ENCODE data around the gene PRDM2. TPM values are rescaled to one million over a fixed set of nuclear protein-coding genes. Genes with fewer than 3 reads are reported as not detected.
A peak's percentile ranks its signal among the peaks of the same experiment; 100 is the strongest.

Gene PRDM2
- polyA plus RNA-seq, 1 of the 3 experiments (the other 2 are of a cell fraction) = 7.2 TPM

DNA sequence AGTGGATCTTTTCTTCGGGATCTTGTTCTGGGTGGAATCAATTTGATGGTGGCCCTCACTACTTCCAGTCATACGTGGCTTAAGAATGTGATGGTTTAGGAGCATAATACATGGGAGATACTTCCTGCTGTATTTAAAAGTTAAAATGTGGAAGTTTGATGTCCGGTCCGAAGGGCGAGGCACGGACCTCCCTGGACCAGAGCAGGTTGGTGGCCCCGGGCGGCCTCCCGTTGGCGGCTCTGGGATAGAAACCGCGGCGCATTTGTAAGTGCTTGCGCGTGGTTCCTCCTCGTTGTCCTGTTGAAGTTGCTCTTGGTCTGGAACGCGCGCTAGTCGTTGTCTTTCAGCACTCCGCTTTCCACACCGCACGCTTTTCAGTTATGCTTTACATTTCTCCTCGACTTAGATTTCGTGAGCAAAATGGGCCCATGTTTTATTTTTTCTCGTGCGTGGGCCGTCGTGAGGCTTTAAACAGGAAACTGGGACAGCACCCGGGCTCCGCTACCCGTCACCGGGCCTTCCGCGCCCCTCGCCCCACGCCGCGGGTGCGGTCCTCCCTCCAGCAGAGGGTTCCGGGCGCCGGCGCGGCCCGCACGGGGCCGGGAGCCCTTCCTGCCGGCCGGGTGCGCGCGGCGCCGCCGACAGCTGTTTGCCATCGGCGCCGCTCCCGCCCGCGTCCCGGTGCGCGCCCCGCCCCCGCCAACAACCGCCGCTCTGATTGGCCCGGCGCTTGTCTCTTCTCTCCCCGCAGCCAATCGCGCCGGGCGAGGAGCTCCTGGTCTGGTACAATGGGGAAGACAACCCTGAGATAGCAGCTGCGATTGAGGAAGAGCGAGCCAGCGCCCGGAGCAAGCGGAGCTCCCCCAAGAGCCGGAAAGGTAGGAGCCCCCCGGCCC lies 48.9 kb downstream of the PRDM2 start (continued):
- TF ChIP-seq MEF2A (IDR thresholded peaks at IDR 0.05; ENCODE audit: borderline replicate concordance, low read depth) = no peak
- TF ChIP-seq MXI1 (IDR thresholded peaks at IDR 0.05; ENCODE audit: low read depth, low read length) = peak; percentile 71
- TF ChIP-seq, protein P1, sequence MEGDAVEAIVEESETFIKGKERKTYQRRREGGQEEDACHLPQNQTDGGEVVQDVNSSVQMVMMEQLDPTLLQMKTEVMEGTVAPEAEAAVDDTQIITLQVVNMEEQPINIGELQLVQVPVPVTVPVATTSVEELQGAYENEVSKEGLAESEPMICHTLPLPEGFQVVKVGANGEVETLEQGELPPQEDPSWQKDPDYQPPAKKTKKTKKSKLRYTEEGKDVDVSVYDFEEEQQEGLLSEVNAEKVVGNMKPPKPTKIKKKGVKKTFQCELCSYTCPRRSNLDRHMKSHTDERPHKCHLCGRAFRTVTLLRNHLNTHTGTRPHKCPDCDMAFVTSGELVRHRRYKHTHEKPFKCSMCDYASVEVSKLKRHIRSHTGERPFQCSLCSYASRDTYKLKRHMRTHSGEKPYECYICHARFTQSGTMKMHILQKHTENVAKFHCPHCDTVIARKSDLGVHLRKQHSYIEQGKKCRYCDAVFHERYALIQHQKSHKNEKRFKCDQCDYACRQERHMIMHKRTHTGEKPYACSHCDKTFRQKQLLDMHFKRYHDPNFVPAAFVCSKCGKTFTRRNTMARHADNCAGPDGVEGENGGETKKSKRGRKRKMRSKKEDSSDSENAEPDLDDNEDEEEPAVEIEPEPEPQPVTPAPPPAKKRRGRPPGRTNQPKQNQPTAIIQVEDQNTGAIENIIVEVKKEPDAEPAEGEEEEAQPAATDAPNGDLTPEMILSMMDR (IDR thresholded peaks at IDR 0.05) = peak; percentile 36
- no peak for TF ChIP-seq GATA2 (CRISPR knock-in tag; IDR thresholded peaks at IDR 0.05)

DNA sequence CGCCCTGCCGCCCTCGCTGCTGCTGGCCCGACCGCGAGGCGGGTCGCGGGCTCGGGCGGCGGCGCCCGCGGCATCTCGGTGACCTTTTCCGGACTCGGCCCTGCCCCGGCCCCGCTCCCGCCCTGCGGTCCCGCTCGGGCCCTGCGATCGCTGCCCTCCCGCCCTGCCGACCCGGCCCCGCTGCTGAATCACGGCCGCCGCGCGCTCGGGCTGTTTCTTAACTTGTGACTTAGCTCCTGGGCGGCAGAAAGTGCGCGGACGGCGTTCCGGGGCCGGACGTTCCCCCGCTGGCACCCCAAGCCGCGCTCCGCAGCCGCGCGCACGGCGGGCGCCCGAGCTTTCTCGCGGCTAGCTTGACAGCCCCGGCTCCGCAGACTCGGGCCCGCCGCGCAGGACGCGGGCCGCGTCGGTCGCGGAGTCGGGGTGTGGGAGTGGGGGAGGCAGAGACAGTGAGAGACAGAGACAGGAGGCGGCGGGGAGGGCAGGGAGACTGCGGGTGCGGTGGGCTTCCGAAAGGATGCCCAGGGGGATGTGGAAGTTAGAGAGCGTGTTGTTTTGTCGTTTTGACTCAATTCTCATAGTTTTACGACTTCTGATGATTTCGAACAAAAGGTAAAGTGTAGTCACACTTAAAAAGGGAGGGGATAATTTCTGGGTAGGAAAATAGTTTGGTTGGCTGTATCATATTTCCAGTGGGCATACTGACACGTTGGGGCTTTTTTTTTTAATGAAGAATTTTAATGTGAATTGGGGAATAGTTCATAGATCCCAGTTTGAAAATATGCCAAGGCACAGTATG lies 49.8 kb downstream of the PRDM2 start:
- no peaks in the 10 kb centered on the region for H3K9me2 ChIP-seq
- no peak for TF ChIP-seq GABPA (IDR thresholded peaks at IDR 0.05; ENCODE audit: low read depth)
- TF ChIP-seq, protein P2, sequence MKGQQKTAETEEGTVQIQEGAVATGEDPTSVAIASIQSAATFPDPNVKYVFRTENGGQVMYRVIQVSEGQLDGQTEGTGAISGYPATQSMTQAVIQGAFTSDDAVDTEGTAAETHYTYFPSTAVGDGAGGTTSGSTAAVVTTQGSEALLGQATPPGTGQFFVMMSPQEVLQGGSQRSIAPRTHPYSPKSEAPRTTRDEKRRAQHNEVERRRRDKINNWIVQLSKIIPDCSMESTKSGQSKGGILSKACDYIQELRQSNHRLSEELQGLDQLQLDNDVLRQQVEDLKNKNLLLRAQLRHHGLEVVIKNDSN (IDR thresholded peaks at IDR 0.05; ENCODE audit: borderline replicate concordance, low read depth) = no peak
- no peak for TF ChIP-seq POLR2AphosphoS5 (IDR thresholded peaks at IDR 0.05; ENCODE audit: low read depth, low read length)
- TF ChIP-seq RXRA (IDR thresholded peaks at IDR 0.05; ENCODE audit: borderline replicate concordance, low read depth) = no peak
- no peak for TF ChIP-seq FOSL2 (IDR thresholded peaks at IDR 0.05; ENCODE audit: borderline replicate concordance, low read depth)
- TF ChIP-seq, protein P3, sequence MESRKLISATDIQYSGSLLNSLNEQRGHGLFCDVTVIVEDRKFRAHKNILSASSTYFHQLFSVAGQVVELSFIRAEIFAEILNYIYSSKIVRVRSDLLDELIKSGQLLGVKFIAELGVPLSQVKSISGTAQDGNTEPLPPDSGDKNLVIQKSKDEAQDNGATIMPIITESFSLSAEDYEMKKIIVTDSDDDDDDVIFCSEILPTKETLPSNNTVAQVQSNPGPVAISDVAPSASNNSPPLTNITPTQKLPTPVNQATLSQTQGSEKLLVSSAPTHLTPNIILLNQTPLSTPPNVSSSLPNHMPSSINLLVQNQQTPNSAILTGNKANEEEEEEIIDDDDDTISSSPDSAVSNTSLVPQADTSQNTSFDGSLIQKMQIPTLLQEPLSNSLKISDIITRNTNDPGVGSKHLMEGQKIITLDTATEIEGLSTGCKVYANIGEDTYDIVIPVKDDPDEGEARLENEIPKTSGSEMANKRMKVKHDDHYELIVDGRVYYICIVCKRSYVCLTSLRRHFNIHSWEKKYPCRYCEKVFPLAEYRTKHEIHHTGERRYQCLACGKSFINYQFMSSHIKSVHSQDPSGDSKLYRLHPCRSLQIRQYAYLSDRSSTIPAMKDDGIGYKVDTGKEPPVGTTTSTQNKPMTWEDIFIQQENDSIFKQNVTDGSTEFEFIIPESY (IDR thresholded peaks at IDR 0.05; ENCODE audit: borderline replicate concordance, low read depth) = no peak
- TF ChIP-seq EP300 (IDR thresholded peaks at IDR 0.05; ENCODE audit: borderline replicate concordance in 1 of 2, low read depth in 1 of 2, low read length in 1 of 2) = no peak
- H2AFZ ChIP-seq (ENCODE audit: low read depth) = no peak overlapping the region
- peaks cover 9% of the 10 kb centered on the region for H3F3A ChIP-seq (replicated peaks; ENCODE audit: insufficient read depth)
- peaks cover 47% of the 10 kb centered on the region for H4K20me1 ChIP-seq (ENCODE audit: insufficient read depth)
- H3K9ac ChIP-seq = peak overlapping the region; percentile 90
- CTCF ChIA-PET = interaction anchor here (0.7 to 1.4 kb wide), 4 partner anchors 9 to 676 kb away, joined by 3 to 4 read pairs (median 4); no protein-coding TSS in a partner anchor
- H3K27me3 ChIP-seq (ENCODE audit: insufficient read depth) = no peaks in the 10 kb centered on the region
- H3K27ac ChIP-seq (ENCODE audit: low read depth in 2 of 2, low read length in 1 of 2) = peak overlapping the region; percentile 70 to 80
- H3K4me1 ChIP-seq (ENCODE audit: control insufficient read depth in 1 of 2, insufficient read depth in 2 of 2, low read depth in 1 of 2, low read length in 1 of 2) = peaks cover 16 to 20% of the 10 kb centered on the region in 2 experiments
- no peaks in the 10 kb centered on the region for H3K9me3 ChIP-seq
- WGBS (ENCODE audit: low lambda C conversion rate) = under 1% methylated on average over 25 of the region's 81 CpGs
- peaks cover 0 to 5% of the 10 kb centered on the region in 2 experiments for H3K36me3 ChIP-seq (replicated peaks in 1 of 2; ENCODE audit: control insufficient read depth in 1 of 2, insufficient read depth in 2 of 2, low read length in 1 of 2)
- POLR2A ChIA-PET = interaction anchor here (1.1 to 1.4 kb wide), 2 partner anchors 20 to 49 kb away, joined by 3 to 4 read pairs; no protein-coding TSS in a partner anchor
- no peak for DNase-seq
- peak overlapping the region; percentile 89 to 98 for H3K4me3 ChIP-seq (ENCODE audit: low read depth in 2 of 2, low read length in 1 of 2)
- peaks cover 52% of the 10 kb centered on the region for H3K79me2 ChIP-seq (ENCODE audit: insufficient read depth)
- peak overlapping the region; percentile 86 for H3K4me2 ChIP-seq
